HG03520 (cell line): ENCODE results near the gene TXNDC15.
A peak's percentile ranks its signal among the peaks of the same experiment; 100 is the strongest.
"Not testable (repeated sequence)": the region's sequence is repeated elsewhere in the genome, so short reads cannot be mapped to it uniquely, and the experiment has no call there.

Experiments
- ATAC-seq: cut with Tn5 transposase; IDR thresholded peaks from one replicate; pipeline ENCODE4 v1.9.1; 2021; ENCODE audit warnings: mild to moderate bottlenecking, moderate library complexity; ENCODE audit not compliant: unreplicated experiment

TXNDC15 gene

DNA sequence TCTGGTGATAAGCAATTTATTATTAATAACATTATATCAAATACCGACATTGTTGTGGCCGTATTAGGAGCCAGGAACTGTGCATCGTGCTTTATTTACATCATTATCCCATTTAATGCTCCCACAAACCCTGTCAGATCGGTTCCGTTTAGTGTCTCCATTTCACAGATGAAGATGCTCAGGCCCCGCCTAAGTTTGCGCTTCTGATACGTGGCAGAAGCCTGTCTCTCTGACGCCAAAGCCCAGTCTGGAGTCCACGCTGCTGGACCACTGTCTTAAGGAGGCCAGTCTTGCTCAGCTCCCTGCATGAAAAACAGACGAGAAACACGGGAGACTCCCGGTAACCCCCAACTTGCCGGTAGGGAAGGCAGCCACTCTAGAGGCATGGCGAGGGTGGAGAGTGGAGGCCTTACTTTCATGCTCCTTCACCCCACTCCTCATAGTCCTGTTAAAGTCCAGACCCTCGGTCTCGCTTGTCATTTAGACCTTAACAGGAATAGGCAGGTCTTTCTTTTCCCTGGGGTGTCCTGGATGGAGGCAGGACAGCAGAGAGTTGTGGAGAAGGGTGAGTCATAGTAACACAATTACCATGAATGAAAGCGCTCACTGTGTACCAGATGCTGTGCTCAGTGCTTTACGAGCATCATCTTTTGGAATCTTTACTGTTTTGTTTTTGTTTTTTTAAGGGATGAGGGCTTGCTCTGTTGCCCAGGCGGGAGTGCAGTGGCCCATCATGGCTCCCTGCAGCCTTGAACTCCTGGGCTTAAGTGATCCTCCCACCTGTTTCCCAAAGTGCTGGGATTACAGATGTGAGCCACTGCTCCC lies 872 bp downstream of the TXNDC15 start:
- no peak for ATAC-seq

DNA sequence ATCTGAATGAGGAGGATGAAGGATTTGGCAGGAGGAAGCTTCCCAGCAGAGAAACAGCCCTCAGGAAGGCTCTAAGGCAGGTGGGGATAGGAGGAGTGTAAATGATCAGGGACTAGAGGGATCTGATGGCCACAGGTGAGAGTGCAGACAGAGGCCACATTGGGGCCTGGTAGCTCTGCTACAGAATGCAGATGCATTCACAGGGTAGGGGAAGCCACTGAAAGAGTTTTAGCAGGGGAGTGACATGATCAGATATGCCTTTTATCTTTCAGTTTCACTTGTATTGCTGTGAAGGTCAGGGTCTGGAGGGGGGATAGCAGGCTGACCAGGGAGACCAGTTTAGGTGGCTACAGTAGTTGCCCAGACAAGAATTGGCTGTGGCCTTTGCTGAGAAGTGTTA lies 3.0 kb downstream of the TXNDC15 start:
- no peak for ATAC-seq

DNA sequence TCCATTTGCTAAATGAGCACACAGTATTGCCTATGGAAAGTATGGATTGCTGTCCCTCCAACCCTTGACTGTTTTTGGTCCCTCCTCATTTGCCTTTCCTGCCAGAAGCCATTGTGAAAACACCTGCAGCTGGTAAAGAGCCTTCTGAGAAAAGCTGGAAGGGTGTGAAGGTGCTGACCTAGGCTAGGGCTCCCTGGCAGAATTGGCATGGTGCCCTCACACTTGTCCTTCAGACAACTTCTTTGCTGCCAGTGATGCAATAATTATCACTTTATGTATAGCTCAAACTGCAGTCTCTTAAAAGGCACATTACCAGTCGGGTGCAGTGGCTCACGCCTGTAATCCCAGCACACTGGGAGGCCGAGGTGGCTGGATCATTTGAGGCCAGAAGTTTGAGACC lies 4.2 kb downstream of the TXNDC15 start:
- ATAC-seq: no peak

DNA sequence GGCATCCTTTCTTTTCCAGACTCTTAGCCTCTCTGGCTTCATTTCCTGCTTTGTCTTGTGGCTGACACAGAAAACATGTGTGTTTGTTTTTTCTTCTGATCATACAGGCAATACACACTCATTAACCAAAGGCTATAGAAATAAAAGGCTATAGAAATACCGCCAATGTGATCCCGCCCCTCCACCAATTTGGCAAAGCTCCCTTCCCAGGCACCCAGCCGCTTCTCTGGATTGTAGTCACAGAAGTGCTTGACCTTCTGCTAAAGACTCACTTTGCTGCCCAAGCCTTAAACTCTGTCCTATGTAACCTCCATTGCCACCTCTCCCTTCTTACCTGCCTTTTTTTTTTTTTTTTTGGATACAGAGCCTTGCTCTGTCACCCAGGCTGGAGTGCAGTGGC lies 5.3 kb downstream of the TXNDC15 start:
- no peak for ATAC-seq

DNA sequence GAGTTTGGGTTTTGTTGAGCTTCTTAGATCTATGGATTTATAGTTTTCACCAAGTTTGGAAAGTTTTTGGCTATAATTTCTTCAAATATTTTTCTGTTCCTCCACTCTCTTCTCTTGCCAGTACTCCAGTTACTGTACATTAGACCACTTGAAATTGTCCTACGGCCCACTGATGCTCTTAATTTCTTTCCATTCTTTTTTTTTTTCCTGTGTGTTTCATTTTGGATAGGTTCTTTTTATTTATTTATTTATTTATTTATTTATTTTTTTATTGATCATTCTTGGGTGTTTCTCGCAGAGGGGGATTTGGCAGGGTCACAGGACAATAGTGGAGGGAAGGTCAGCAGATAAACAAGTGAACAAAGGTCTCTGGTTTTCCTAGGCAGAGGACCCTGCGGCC lies 6.8 kb downstream of the TXNDC15 start:
- ATAC-seq: not testable (repeated sequence)

DNA sequence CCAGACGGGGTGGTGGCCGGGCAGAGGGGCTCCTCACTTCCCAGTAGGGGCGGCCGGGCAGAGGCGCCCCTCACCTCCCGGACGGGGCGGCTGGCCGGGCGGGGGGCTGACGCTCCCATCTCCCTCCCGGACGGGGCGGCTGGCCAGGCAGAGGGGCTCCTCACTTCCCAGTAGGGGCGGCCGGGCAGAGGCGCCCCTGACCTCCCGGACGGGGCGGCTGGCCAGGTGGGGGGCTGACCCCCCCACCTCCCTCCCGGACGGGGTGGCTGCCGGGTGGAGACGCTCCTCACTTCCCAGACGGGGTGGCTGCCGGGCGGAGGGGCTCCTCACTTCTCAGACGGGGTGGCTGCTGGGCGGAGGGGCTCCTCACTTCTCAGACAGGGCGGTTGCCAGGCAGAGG lies 7.5 kb downstream of the TXNDC15 start:
- not testable (repeated sequence) for ATAC-seq

DNA sequence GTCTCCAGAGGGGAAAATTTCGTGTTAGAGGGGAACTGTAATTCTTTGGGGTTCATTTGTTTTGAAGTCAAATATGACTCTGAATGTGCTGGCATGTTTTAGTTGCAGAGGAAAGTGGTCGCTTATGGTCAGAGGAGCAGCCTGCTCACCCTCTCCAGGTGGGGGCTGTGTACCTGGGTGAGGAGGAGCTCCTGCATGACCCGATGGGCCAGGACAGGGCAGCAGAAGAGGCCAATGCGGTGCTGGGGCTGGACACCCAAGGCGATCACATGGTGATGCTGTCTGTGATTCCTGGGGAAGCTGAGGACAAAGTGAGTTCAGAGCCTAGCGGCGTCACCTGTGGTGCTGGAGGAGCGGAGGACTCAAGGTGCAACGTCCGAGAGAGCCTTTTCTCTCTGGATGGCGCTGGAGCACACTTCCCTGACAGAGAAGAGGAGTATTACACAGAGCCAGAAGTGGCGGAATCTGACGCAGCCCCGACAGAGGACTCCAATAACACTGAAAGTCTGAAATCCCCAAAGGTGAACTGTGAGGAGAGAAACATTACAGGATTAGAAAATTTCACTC lies 13.5 kb downstream of the TXNDC15 start:
- no peak for ATAC-seq

DNA sequence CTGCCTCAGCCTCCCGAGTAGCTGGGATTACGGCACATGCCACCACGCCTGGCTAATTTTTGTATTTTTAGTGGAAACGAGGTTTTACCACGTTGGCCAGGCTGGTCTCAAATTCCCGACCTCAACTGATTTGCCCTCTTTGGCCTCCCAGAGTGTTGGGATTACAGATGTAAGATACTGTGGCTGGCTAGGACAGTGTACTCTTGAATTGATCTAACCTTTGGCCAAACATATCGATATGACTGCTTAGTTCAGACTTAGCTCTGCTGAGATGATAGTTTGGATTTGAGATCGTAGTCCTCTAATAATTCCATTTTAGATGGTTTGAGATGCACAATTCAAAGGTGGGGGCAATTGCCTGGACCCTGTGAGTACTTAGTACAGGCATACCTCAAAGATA lies 15.2 kb downstream of the TXNDC15 start:
- ATAC-seq: no peak

DNA sequence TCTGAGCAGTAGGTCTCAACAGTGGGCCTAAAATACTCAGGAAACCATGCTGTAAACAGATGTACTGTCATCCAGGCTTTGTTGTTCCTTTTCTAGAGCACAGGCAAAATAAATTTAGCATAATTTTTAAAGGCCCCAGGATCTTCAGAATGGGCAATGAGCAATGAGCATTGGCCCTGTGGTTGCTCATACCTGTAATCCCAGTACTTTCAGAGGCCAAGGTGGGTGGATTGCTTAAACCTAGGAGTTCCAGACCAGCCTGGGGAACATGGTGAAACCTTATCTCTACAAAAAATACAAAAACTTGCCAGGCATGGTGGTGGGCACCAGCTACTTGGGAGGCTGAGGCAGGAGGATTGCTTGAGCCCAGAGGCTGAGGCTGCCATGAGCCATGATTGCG lies 17.3 kb downstream of the TXNDC15 start:
- no peak for ATAC-seq

DNA sequence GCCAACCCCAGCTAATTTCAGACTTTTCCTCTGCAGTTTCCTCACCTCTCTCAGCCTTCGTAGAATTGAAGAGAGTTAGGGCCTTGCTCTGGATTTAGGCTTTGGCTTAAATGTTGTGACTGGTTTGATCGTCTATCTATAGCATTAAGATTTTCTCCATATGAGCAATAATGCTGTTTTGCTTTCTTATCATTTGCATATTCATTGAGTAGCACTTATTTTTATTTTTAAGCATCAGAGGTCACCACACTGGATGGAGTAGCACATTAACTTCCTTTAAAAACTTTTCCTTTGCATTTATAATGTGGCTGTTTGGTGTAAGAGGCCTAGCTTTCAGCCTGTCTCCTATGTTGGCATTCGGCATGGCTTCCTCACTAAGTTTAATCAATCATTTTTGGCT lies 18.1 kb downstream of the TXNDC15 start:
- ATAC-seq: no peak

DNA sequence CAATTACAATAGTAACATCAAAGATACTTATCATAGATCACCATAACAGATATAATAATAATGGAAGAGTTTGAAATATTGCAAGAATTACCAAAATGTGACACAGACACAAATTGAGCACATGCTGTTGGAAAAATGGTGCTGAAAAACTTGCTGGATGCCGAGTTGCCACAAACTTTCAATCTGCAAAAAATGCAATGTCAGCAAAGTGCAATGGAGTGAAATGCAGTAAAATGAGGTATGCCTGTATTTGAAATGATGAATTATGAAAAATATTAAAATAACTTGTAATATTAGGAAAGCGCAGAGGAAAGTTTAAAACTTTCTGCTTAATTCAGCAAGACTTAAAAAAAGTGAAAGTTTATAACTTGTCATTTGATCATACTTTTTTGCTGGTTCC lies 18.8 kb downstream of the TXNDC15 start:
- no peak for ATAC-seq

DNA sequence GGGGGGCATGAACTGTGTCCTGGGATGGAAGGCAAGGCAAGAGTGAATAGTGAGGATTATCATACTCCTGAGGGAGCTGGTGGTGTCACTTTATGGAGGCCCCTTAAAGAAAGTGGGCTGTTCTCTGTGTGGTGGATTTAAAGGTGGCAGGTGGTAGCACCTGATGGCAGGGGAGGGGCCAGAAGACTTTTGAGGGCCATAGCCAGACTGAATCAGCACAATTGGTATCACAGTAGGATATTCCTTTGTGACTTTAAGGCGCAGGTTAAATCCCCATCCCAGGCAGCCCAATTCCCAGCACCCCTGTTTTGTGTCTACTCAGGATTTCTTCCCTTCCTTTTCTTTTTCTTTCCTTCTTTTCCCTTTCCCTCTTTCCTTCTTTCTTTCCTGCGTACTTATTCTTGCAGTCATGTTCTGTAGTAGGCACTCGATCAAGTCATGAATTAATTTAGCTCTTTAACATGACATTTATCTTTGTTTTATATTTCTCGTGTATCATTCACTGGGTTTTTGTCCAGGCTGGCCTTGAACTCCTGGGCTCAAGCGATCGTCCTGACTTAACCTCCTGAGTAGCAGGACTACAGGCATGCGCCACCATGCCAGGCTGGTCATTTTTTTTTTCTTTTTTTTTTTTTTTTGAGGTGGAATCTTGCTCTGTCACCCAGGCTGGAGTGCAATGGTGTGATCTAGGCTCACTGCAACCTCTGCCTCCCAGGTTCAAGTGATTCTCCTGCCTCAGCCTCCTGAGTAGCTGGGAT lies 19.8 kb downstream of the TXNDC15 start:
- no peak for ATAC-seq

DNA sequence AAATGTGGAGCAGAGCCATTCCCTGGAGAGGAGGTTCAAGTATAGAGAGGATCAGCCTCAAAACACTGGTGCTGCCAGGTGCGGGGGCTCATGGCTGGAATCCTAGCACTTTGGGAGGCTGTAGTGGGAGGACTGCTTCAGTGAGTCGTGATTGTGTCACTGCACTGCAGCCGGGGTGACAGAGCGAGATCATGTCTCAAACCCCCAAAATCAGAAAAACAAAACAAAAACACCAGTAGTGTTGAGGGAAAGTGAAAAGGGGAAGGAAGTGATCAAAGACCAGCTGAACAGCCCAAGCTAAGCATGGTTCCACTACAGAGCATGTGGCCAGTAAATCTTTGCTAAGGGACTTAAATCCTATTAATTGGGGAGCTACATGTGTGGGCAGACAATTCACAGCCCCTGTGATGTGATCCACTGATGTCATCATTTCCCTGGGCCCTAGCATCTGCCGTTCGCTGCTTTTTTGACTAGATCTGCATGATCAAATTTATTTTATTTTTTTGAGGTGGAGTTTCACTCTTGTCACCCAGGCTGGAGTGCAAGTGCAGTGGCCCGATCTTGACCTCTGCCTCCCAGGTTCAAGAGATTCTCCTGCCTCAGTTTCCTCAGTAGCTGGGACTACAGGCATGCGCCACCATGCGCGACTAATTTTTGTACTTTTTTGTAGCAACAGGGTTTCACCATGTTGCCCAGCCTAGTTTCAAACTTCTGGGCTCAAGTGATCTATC lies 28.1 kb downstream of the TXNDC15 start:
- no peak for ATAC-seq

DNA sequence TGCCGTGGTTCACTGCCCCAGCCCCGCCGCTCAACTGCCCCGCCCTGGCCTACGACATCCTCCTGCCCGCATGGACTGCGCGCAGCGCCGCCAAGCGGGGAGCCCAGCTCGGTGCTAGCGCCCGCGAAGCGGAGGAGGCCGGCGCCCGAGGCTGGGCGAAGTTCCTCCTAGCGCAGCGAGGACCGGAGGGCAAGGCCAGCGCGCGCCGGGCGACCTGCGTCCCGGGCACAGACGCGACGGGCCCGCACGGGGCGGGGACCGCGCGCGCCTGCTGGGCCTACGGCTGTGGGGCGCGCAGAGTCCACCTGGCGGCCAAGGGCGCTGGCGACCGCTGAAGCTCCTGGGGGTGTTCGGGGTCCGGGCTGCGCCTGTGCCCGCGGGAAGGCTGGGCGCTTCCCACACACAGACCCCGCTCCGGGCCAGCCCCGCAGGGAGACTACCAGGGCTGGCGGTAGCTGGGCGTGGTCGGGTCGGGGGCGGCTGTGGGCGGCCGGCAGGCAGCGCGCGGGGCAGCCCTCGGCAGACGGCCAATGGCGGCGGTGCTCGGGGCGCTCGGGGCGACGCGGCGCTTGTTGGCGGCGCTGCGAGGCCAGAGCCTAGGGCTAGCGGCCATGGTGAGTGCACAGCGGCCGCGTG lies 30.6 kb downstream of the TXNDC15 start, which contains the start of gene PCBD2:
Gene PCBD2, plus strand, starts transcription at position 522 of the 636 bp plus-strand sequence. Its CDS starts 9 bp downstream, at position 531.
- peak; percentile 73 for ATAC-seq

DNA sequence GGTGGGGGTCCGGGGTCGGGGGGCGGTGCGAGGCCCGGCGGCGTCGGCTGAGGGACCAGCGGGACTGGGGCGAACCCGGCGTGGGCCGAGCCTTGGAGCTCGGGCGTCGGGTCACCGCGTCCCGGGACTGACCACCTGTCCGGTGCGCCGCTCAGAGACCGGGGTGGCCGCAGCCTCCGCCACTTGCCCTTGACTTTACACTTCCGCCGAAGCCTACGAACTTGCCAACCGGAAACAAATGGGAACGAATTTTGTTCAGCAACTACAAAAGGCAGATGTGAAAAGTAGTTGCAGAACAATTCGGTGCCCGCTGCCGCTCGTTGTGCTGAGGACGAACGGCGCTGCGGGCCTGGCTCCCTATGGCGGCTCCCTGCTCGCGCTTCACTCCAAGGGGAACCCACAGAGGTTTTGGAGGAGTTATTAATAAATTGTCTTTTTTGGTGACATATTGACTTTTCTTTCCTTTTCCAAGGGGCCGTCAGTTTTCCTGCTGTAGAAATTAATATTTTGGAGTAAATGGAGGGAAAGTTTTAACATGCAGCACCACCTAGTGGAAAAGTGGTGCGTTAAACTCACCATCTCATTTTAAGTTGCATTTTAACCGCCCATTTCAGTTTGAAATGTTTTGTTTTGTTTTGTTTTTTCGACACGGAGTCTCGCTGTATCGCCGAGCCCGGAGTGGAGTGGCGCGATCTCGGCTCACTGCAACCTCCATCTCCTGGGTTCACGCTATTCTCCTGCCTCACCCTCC lies 31.2 kb downstream of the TXNDC15 start:
- ATAC-seq: no peak

DNA sequence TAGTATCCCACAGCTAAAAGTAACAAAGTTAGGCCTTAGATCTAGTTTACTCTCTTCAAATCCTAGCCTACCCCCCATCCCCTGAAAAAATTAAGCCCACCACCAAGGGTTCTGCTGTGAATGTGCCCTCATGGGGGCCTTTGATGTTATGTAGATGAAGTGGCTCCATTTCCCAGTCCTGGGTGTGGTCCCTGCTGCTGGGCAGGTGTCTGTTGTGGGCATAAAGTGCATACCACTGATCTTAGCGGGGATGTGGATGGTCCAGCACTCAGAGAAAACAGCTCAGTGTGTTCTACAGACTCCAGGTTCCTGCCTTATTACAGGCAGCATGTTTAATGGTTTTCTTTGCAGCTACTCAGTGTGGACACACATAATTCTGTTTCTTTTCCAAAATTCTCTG lies 32.6 kb downstream of the TXNDC15 start:
- ATAC-seq: no peak

DNA sequence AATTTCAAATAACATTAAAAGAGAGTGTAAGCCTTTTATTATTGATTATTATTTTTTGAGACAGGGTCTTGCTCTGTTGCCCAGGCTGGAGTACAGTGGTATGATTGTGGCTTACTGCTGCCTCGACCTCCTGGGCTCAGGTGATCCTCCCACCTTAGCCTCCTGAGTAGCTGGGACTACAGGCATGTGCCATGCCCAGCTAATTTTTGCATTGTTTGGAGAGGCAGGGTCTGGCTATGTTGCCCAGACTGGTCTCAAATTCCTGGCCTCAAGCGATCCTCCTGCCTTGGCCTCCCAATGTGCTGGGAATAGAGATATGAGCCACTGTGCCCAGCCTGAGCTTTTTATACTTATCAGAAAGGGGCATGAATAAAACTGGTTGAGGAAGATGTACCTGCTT lies 36.6 kb downstream of the TXNDC15 start:
- not testable (repeated sequence) for ATAC-seq

DNA sequence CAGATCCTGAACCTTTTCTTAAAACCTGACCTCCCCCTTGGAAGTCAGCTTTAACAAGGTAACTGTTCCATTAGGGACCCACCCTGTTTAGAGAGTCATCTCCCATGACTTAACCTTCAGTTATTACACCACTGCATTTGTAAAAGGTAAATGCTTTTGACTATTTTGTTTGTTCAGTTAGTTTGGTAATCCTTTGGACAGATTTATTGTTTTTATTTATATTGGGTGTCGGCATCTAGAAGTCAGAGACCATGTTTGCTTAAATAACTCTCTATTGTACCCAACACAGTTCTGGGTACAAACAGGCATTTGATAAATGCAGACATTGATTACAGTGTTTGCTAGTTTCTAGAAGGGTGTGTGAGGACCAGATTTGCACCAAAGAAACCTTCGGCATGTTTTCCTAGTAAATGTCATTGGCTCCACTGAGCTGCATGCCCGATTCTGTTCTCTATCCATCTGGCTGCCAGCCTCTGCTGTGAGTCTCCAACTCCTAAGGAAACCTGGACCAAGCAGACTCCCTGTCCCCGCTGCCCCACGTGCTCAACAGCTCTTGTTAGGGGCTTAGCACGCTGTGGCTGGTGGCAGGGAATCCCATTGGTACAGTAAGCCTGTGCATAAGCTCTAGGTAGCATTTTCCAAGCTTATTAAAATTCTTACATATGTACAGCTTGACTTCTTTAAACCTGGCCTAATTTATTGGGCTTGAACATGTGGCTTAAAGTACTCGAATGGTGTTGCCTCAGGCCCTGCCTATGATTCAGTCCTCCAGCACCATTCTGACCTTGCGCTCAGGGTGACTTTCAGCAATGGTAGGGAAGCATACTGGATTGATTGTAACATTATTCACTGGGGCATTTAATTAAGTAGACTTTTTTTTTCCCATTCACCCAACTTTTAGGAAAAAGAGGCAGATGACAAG lies 37.4 kb downstream of the TXNDC15 start:
- ATAC-seq: no peak

DNA sequence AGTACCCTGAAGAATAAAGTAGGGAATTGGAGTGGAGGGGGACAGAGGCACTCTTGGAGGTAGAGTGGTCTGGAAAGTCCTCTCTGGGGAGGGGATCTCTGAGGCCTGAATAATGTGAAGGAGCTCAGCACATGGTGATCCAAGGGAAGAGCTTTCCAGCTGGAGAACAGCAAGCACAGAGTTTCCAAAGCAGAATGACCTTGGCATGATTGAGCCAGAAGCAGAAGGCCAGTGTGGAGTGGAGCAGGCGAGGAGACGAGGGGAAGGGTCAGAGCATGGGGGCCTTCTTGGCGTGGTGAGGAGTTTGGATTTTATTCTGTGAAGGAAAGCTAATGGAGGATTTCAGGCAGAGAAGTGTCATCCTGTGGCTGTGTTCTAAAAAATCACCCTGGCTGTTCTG lies 39.1 kb downstream of the TXNDC15 start:
- ATAC-seq: no peak
